HEK293 (cell line): ENCODE data around the gene PTPRH.

Source experiments
- BCL11B ChIP-seq: fragments of 450-650 bp; formaldehyde crosslinking; IDR thresholded peaks from 2 replicates; pipeline ENCODE4 v1.5.1; 2016; ENCODE audit warnings: low read depth, missing biosample characterization, missing genetic modification characterization
- FEZF1 ChIP-seq: fragments of 450-650 bp; formaldehyde crosslinking; IDR thresholded peaks from 2 replicates; pipeline ENCODE4 v1.5.1; 2016; ENCODE audit warnings: missing biosample characterization, missing genetic modification characterization
- GLI2 ChIP-seq: fragments of 450-650 bp; formaldehyde crosslinking; IDR thresholded peaks from 2 replicates; pipeline ENCODE4; 2017; ENCODE audit warnings: missing biosample characterization, missing genetic modification characterization, low read depth, borderline replicate concordance
- MZF1 ChIP-seq: fragments of 450-650 bp; formaldehyde crosslinking; IDR thresholded peaks from 2 replicates; pipeline ENCODE4 v1.5.1; 2017; ENCODE audit warnings: missing biosample characterization, missing genetic modification characterization, borderline replicate concordance
- PATZ1 ChIP-seq: fragments of 450-650 bp; formaldehyde crosslinking; IDR thresholded peaks from 2 replicates; pipeline ENCODE4 v1.5.1; 2016; ENCODE audit warnings: missing biosample characterization, missing genetic modification characterization
- TRIM28 ChIP-seq: IDR thresholded peaks from 2 replicates; pipeline ENCODE4 v1.6.1; 2011; ENCODE audit warnings: low read length, control low read depth, borderline replicate concordance
- ZBTB48 ChIP-seq: fragments of 450-650 bp; formaldehyde crosslinking; IDR thresholded peaks from 2 replicates; pipeline ENCODE4 v1.5.1; 2016; ENCODE audit warnings: missing biosample characterization, missing genetic modification characterization
- ZNF112 ChIP-seq: fragments of 450-650 bp; formaldehyde crosslinking; IDR thresholded peaks from 2 replicates; pipeline ENCODE4 v1.5.0; 2017; ENCODE audit warnings: missing biosample characterization, missing genetic modification characterization
- ZNF114 ChIP-seq: fragments of 450-650 bp; formaldehyde crosslinking; IDR thresholded peaks from 2 replicates; pipeline ENCODE4 v1.5.0; 2017; ENCODE audit warnings: missing biosample characterization, missing genetic modification characterization
- ZNF121 ChIP-seq: fragments of 450-650 bp; formaldehyde crosslinking; IDR thresholded peaks from 2 replicates; pipeline ENCODE4 v1.5.1; 2016; ENCODE audit warnings: missing biosample characterization, missing genetic modification characterization
- ZNF157 ChIP-seq: fragments of 450-650 bp; formaldehyde crosslinking; IDR thresholded peaks from 2 replicates; pipeline ENCODE4 v1.5.1; 2016; ENCODE audit warnings: missing biosample characterization, missing genetic modification characterization
- ZNF184 ChIP-seq: fragments of 450-650 bp; IDR thresholded peaks from 2 replicates; pipeline ENCODE4 v1.5.1; 2018; ENCODE audit warnings: missing biosample characterization, mild to moderate bottlenecking, missing genetic modification characterization
- ZNF202 ChIP-seq: fragments of 450-650 bp; formaldehyde crosslinking; IDR thresholded peaks from 2 replicates; pipeline ENCODE4 v1.5.1; 2016; ENCODE audit warnings: missing biosample characterization, missing genetic modification characterization, borderline replicate concordance
- ZNF223 ChIP-seq: fragments of 450-650 bp; formaldehyde crosslinking; IDR thresholded peaks from 2 replicates; pipeline ENCODE4 v1.5.1; 2016; ENCODE audit warnings: missing biosample characterization, missing genetic modification characterization
- ZNF26 ChIP-seq: fragments of 450-650 bp; formaldehyde crosslinking; IDR thresholded peaks from 2 replicates; pipeline ENCODE4 v1.5.1; 2016; ENCODE audit warnings: missing biosample characterization, missing genetic modification characterization
- ZNF280C ChIP-seq: fragments of 450-650 bp; formaldehyde crosslinking; IDR thresholded peaks from 2 replicates; pipeline ENCODE4 v1.5.1; 2016; ENCODE audit warnings: missing biosample characterization, missing genetic modification characterization
- ZNF324 ChIP-seq: fragments of 450-650 bp; formaldehyde crosslinking; IDR thresholded peaks from 2 replicates; pipeline ENCODE4 v1.5.1; 2016; ENCODE audit warnings: missing biosample characterization, missing genetic modification characterization
- ZNF362 ChIP-seq: fragments of 450-650 bp; formaldehyde crosslinking; IDR thresholded peaks from 2 replicates; pipeline ENCODE4 v1.5.1; 2016; ENCODE audit warnings: missing biosample characterization, missing genetic modification characterization
- ZNF416 ChIP-seq: fragments of 450-650 bp; formaldehyde crosslinking; IDR thresholded peaks from 2 replicates; pipeline ENCODE4 v1.5.1; 2016; ENCODE audit warnings: missing biosample characterization, missing genetic modification characterization
- ZNF510 ChIP-seq: fragments of 450-650 bp; formaldehyde crosslinking; IDR thresholded peaks from 2 replicates; pipeline ENCODE4 v1.5.1; 2018; ENCODE audit warnings: mild to moderate bottlenecking, missing genetic modification characterization, missing biosample characterization; ENCODE audit not compliant: insufficient replicate concordance
- ZNF513 ChIP-seq: fragments of 450-650 bp; IDR thresholded peaks from 2 replicates; pipeline ENCODE4 v1.5.1; 2018; ENCODE audit warnings: missing biosample characterization, missing genetic modification characterization
- ZNF610 ChIP-seq: fragments of 450-650 bp; formaldehyde crosslinking; IDR thresholded peaks from 2 replicates; pipeline ENCODE4 v1.5.1; 2016; ENCODE audit warnings: missing biosample characterization, missing genetic modification characterization, borderline replicate concordance
- ZNF645 ChIP-seq: fragments of 450-650 bp; formaldehyde crosslinking; IDR thresholded peaks from 2 replicates; pipeline ENCODE4; 2016; ENCODE audit warnings: missing biosample characterization, missing genetic modification characterization
- ZNF76 ChIP-seq: fragments of 450-650 bp; formaldehyde crosslinking; IDR thresholded peaks from 2 replicates; pipeline ENCODE4; 2016; ENCODE audit warnings: low read depth, missing biosample characterization, missing genetic modification characterization, borderline replicate concordance
- ZNF791 ChIP-seq: fragments of 450-650 bp; formaldehyde crosslinking; IDR thresholded peaks from 2 replicates; pipeline ENCODE4 v1.5.1; 2016; ENCODE audit warnings: missing biosample characterization, missing genetic modification characterization
- ZSCAN23 ChIP-seq: fragments of 450-650 bp; formaldehyde crosslinking; IDR thresholded peaks from 2 replicates; pipeline ENCODE4 v1.5.1; 2016; ENCODE audit warnings: missing biosample characterization, missing genetic modification characterization

The PTPRH gene

GRCh38 chr19:55216461-55217198 is 7.3 kb upstream of the PTPRH start (continued):
- peak; percentile 74 for TF ChIP-seq ZBTB48 (tag by site-specific recombination)
- TF ChIP-seq ZNF280C (tag by site-specific recombination): no peak
- no peak for TF ChIP-seq ZNF791 (tag by site-specific recombination)
- no peak for TF ChIP-seq TRIM28
- TF ChIP-seq GLI2 (tag by site-specific recombination): no peak
- TF ChIP-seq PATZ1 (tag by site-specific recombination): peak; percentile 72
- no peak for TF ChIP-seq ZNF157 (tag by site-specific recombination)
- TF ChIP-seq ZNF202 (tag by site-specific recombination): no peak
- TF ChIP-seq FEZF1 (tag by site-specific recombination): no peak
- peak; percentile 86; the same call in 1 of the 2 replicates for TF ChIP-seq ZNF121 (tag by site-specific recombination)
- TF ChIP-seq ZNF610 (tag by site-specific recombination): 0 out of 2 replicates have a peak, but pooled peaks have one; percentile 32
- peak; percentile 66 for TF ChIP-seq ZNF76 (tag by site-specific recombination)
- no peak for TF ChIP-seq ZSCAN23
- TF ChIP-seq ZNF416: no peak
- TF ChIP-seq ZNF510 (tag by site-specific recombination): no peak
- TF ChIP-seq ZNF645: no peak
- TF ChIP-seq ZNF26 (tag by site-specific recombination): no peak
- peak; percentile 99 for TF ChIP-seq ZNF324 (tag by site-specific recombination)
- no peak for TF ChIP-seq ZNF112 (tag by site-specific recombination)
- no peak; the same call in 1 of the 2 replicates for TF ChIP-seq MZF1
- no peak; the same call in 1 of the 2 replicates for TF ChIP-seq ZNF223
- peak; percentile 83; the same call in 1 of the 2 replicates for TF ChIP-seq ZNF184
- TF ChIP-seq ZNF114: no peak
- 0 out of 2 replicates have a peak, but pooled peaks have one; percentile 8 for TF ChIP-seq BCL11B (tag by site-specific recombination)
- TF ChIP-seq ZNF362 (tag by site-specific recombination): no peak
- TF ChIP-seq ZNF513 (tag by site-specific recombination): peak; percentile 57
